Measurements from ENCODE around the gene AP3D1. TPM values are rescaled to one million over a fixed set of nuclear protein-coding genes. Genes with fewer than 3 reads are reported as not detected.

Gene AP3D1
- total RNA-seq, 2 donors from 2014 or later = 81.4 to 116 TPM

DNA sequence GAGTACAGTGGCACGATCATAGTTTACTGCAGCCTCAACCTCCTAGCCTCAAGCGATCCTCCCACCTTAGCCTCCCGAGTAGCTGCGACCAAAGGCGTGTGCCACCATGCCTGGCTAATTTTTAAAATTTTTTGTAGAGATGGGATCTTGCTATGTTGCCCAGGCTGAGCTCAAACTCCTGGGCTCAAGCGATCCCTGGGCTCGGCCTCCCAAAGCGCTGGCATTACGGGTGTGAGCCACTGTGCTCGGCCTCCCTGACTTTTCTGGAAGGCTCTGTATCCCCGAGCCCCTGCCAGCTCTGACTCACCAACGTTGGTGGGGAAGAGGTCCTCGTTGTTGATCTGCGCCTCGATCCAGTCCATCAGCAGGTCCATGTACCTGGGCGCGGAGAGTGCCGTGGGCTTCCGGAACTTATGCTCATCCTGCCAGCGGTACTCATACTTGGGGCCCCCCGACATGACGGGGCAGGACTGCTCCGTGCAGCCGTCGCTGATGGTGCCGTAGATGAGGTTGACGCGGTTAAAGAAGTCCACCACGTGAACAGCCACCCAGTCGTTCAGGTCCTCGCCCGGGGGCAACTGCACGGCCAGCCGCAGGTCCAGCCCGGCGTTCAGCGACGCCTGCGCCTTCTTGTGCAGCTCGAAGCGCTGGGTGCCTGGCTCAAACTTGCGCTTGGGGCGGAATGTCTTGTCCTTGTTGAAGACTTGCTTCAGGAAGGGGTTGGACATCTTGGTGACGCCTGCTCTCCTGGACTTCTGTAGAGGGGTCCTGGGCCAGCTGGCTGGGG is 73.3 kb downstream of the AP3D1 start:
- H3K27me3 ChIP-seq (replicated peaks; ENCODE audit: insufficient read depth) = no peaks in the 10 kb centered on the region
- H3K9me3 ChIP-seq = no peaks in the 10 kb centered on the region
- TF ChIP-seq, protein P1, sequence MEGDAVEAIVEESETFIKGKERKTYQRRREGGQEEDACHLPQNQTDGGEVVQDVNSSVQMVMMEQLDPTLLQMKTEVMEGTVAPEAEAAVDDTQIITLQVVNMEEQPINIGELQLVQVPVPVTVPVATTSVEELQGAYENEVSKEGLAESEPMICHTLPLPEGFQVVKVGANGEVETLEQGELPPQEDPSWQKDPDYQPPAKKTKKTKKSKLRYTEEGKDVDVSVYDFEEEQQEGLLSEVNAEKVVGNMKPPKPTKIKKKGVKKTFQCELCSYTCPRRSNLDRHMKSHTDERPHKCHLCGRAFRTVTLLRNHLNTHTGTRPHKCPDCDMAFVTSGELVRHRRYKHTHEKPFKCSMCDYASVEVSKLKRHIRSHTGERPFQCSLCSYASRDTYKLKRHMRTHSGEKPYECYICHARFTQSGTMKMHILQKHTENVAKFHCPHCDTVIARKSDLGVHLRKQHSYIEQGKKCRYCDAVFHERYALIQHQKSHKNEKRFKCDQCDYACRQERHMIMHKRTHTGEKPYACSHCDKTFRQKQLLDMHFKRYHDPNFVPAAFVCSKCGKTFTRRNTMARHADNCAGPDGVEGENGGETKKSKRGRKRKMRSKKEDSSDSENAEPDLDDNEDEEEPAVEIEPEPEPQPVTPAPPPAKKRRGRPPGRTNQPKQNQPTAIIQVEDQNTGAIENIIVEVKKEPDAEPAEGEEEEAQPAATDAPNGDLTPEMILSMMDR (IDR thresholded peaks at IDR 0.05) = no peak
- DNase-seq (ENCODE audit: low spot score) = no peak
- H3K4me3 ChIP-seq = no peak overlapping the region
- H3K4me1 ChIP-seq (ENCODE audit: control insufficient read depth in 1 of 2, low read depth in 2 of 2) = no peaks in the 10 kb centered on the region
- no peak overlapping the region for H3K27ac ChIP-seq
- no peak for ATAC-seq (ENCODE audit: insufficient number of reproducible peaks, low FRiP score, low read depth)
- peaks cover 46% of the 10 kb centered on the region for H3K36me3 ChIP-seq

GRCh38 chr19:2077398-2077797 is 74.0 kb downstream of the AP3D1 start:
- TF ChIP-seq, protein P1 (IDR thresholded peaks at IDR 0.05) = no peak
- Histone ChIP-seq H3K27me3 (replicated peaks; ENCODE audit: insufficient read depth) (no peaks in the 10 kb centered on the region), H3K9me3 (no peaks in the 10 kb centered on the region), H3K36me3 (peaks cover 52% of the 10 kb centered on the region), H3K4me3 (no peak overlapping the region), H3K27ac (no peak overlapping the region), H3K4me1 (ENCODE audit: control insufficient read depth in 1 of 2, low read depth in 2 of 2) (no peaks in the 10 kb centered on the region)
- DNase-seq (ENCODE audit: low spot score) (no peak), ATAC-seq (ENCODE audit: insufficient number of reproducible peaks, low FRiP score, low read depth) (no peak)

GRCh38 chr19:2076526-2076944 is 74.8 kb downstream of the AP3D1 start:
- TF ChIP-seq, protein P1 (IDR thresholded peaks at IDR 0.05) = no peak
- no peaks in the 10 kb centered on the region for H3K9me3 ChIP-seq
- no peak for DNase-seq (ENCODE audit: low spot score)
- H3K27me3 ChIP-seq (replicated peaks; ENCODE audit: insufficient read depth) = no peaks in the 10 kb centered on the region
- H3K36me3 ChIP-seq = peaks cover 59% of the 10 kb centered on the region
- H3K4me3 ChIP-seq = no peak overlapping the region
- H3K27ac ChIP-seq = no peak overlapping the region
- H3K4me1 ChIP-seq (ENCODE audit: control insufficient read depth in 1 of 2, low read depth in 2 of 2) = no peaks in the 10 kb centered on the region
- no peak for ATAC-seq (ENCODE audit: insufficient number of reproducible peaks, low FRiP score, low read depth)

GRCh38 chr19:2072757-2073551 is 78.4 kb downstream of the AP3D1 start:
- TF ChIP-seq, protein P1 (IDR thresholded peaks at IDR 0.05) = no peak
- DNase-seq (ENCODE audit: low spot score) (no peak), ATAC-seq (ENCODE audit: insufficient number of reproducible peaks, low FRiP score, low read depth) (no peak)
- Histone ChIP-seq H3K27ac (no peak overlapping the region), H3K4me1 (ENCODE audit: control insufficient read depth in 1 of 2, low read depth in 2 of 2) (peaks cover 0 to 11% of the 10 kb centered on the region in 2 donors), H3K36me3 (peaks cover 43% of the 10 kb centered on the region), H3K4me3 (no peak overlapping the region), H3K9me3 (no peaks in the 10 kb centered on the region), H3K27me3 (replicated peaks; ENCODE audit: insufficient read depth) (no peaks in the 10 kb centered on the region)

GRCh38 chr19:2070986-2071673 is 80.2 kb downstream of the AP3D1 start:
- Histone ChIP-seq H3K4me3 (no peak overlapping the region), H3K27ac (no peak overlapping the region), H3K36me3 (peaks cover 25% of the 10 kb centered on the region), H3K9me3 (no peaks in the 10 kb centered on the region), H3K4me1 (ENCODE audit: control insufficient read depth in 1 of 2, low read depth in 2 of 2) (peaks cover 0 to 11% of the 10 kb centered on the region in 2 donors), H3K27me3 (replicated peaks; ENCODE audit: insufficient read depth) (no peaks in the 10 kb centered on the region)
- TF ChIP-seq, protein P1 (IDR thresholded peaks at IDR 0.05) = no peak
- ATAC-seq (ENCODE audit: insufficient number of reproducible peaks, low FRiP score, low read depth) (no peak), DNase-seq (ENCODE audit: low spot score) (no peak)
